ENCODE measurements around the gene SCAF1. TPM values are rescaled to one million over a fixed set of nuclear protein-coding genes. Genes with fewer than 3 reads are reported as not detected.

The SCAF1 gene
- total RNA-seq, 4 donors from 2014 or later, result 19.2 to 50.9 (median 30.9) TPM

- intact Hi-C loops (cut with DNase I), result loop anchor here (5.0 kb wide), 2 partner anchors 38 to 88 kb away; partner anchors contain the start of genes PRR12, RRAS and SCAF1
- Histone ChIP-seq H3K27ac (replicated peaks in 1 of 4) (peak overlapping the region; percentile 62 to 97 (median 82)), H3K27me3 (no peaks in the 10 kb centered on the region), H3K4me3 (peak overlapping the region in 2 of 4 donors; percentile 35 to 37), H3K9me3 (no peaks in the 10 kb centered on the region), H3K4me1 (peaks cover 39 to 57% (median 50%) of the 10 kb centered on the region in 4 donors), H3K36me3 (peaks cover 29 to 44% (median 40%) of the 10 kb centered on the region in 4 donors)
- 51% methylated on average over 10 of the region's 10 CpGs for WGBS
- TF ChIP-seq POLR2A (IDR thresholded peaks at IDR 0.05; ENCODE audit: low read depth) (no peak), EP300 (IDR thresholded peaks at IDR 0.05) (no peak), CTCF (IDR thresholded peaks at IDR 0.05) (no peak), POLR2AphosphoS5 (IDR thresholded peaks at IDR 0.05) (no peak)
- no peak for DNase-seq (ENCODE audit: extremely low spot score)
These were observed 37.9 kb downstream of the SCAF1 start for GRCh38 chr19:49679771-49680413.

- Histone ChIP-seq H3K36me3 (peaks cover 37 to 52% (median 48%) of the 10 kb centered on the region in 4 donors), H3K27ac (replicated peaks in 1 of 4) (peak overlapping the region; percentile 62 to 96 (median 67)), H3K4me1 (peaks cover 39 to 51% (median 45%) of the 10 kb centered on the region in 4 donors), H3K27me3 (no peaks in the 10 kb centered on the region), H3K4me3 (peak overlapping the region; percentile 35 to 48 (median 36)), H3K9me3 (no peaks in the 10 kb centered on the region)
- intact Hi-C loops (cut with DNase I), result no loop called here
- WGBS, result 44% methylated on average over 25 of the region's 40 CpGs
- no peak for TF ChIP-seq POLR2A (IDR thresholded peaks at IDR 0.05; ENCODE audit: low read depth)
- TF ChIP-seq POLR2AphosphoS5 (IDR thresholded peaks at IDR 0.05), result peak in 1 of 2 donors; percentile 81
- TF ChIP-seq EP300 (IDR thresholded peaks at IDR 0.05), result no peak
- TF ChIP-seq CTCF (IDR thresholded peaks at IDR 0.05), result peak in 2 of 3 experiments; percentile 99 to 100
- peak; percentile 94 for DNase-seq (ENCODE audit: extremely low spot score)
These were observed 38.7 kb downstream of the SCAF1 start for GRCh38 chr19:49680421-49681351.

GRCh38 chr19:49681830-49682229, 39.8 kb downstream of the SCAF1 start:
- WGBS, result 91% methylated on average over 19 of the region's 19 CpGs
- Histone ChIP-seq H3K9me3 (no peaks in the 10 kb centered on the region), H3K4me1 (peaks cover 38 to 45% (median 40%) of the 10 kb centered on the region in 4 donors), H3K27ac (replicated peaks in 1 of 4) (no peak overlapping the region), H3K36me3 (peaks cover 48 to 64% (median 59%) of the 10 kb centered on the region in 4 donors), H3K27me3 (no peaks in the 10 kb centered on the region), H3K4me3 (no peak overlapping the region)
- intact Hi-C loops (cut with DNase I), result no loop called here
- TF ChIP-seq POLR2AphosphoS5 (IDR thresholded peaks at IDR 0.05) (no peak), CTCF (IDR thresholded peaks at IDR 0.05) (no peak), POLR2A (IDR thresholded peaks at IDR 0.05; ENCODE audit: low read depth) (no peak)
- no peak for DNase-seq (ENCODE audit: extremely low spot score)

- 83% methylated on average over 8 of the region's 8 CpGs for WGBS
- H3K27ac ChIP-seq (replicated peaks in 1 of 4), result no peak overlapping the region
- H3K36me3 ChIP-seq, result peaks cover 52 to 68% (median 63%) of the 10 kb centered on the region in 4 donors
- DNase-seq (ENCODE audit: extremely low spot score), result no peak
- intact Hi-C loops (cut with DNase I), result no loop called here
- no peak for TF ChIP-seq POLR2A (IDR thresholded peaks at IDR 0.05; ENCODE audit: low read depth)
- TF ChIP-seq EP300 (IDR thresholded peaks at IDR 0.05), result no peak
- TF ChIP-seq POLR2AphosphoS5 (IDR thresholded peaks at IDR 0.05), result no peak
- no peaks in the 10 kb centered on the region for H3K27me3 ChIP-seq
- H3K4me1 ChIP-seq, result peaks cover 38 to 45% (median 42%) of the 10 kb centered on the region in 4 donors
- H3K4me3 ChIP-seq, result no peak overlapping the region
- no peaks in the 10 kb centered on the region for H3K9me3 ChIP-seq
These were observed 40.3 kb downstream of the SCAF1 start for GRCh38 chr19:49682274-49682673.

Measured in esophagus muscularis mucosa (tissue), 4 donors.